RWPE1 (cell line): Measurements from ENCODE around the gene KIRREL1.
A peak's percentile ranks its signal among the peaks of the same experiment; 100 is the strongest.

Source experiments
- CTCF ChIA-PET: fragments of 350-600 bp; sonication (Branson Sonifier 250); formaldehyde crosslinking; extraction: SDS; loops from one replicate; lab custom pipeline; 2021; lab: Yijun Ruan, JAX
- POLR2A ChIA-PET: fragments of 400-600 bp; formaldehyde crosslinking; extraction: SDS; loops from one replicate; lab custom pipeline; 2020; ENCODE audit warnings: antibody characterized with exemption; ENCODE audit not compliant: low non-redundant PET; lab: Yijun Ruan, JAX
- DNase-seq: peaks from one replicate; pipeline ENCODE4 v3.0.0; 2012; ENCODE audit warnings: low spot score
- H3K27ac ChIP-seq: fragments of 450-650 bp; 2 replicates; pipeline ENCODE4 v1.5.1; 2017
- TF ChIP-seq, protein P1 (sequence below): fragments of 450-650 bp; conservative IDR thresholded peaks from 2 replicates; pipeline ENCODE4 v1.5.1; 2017; ENCODE audit warnings: low read depth, mild to moderate bottlenecking

Gene KIRREL1

DNA sequence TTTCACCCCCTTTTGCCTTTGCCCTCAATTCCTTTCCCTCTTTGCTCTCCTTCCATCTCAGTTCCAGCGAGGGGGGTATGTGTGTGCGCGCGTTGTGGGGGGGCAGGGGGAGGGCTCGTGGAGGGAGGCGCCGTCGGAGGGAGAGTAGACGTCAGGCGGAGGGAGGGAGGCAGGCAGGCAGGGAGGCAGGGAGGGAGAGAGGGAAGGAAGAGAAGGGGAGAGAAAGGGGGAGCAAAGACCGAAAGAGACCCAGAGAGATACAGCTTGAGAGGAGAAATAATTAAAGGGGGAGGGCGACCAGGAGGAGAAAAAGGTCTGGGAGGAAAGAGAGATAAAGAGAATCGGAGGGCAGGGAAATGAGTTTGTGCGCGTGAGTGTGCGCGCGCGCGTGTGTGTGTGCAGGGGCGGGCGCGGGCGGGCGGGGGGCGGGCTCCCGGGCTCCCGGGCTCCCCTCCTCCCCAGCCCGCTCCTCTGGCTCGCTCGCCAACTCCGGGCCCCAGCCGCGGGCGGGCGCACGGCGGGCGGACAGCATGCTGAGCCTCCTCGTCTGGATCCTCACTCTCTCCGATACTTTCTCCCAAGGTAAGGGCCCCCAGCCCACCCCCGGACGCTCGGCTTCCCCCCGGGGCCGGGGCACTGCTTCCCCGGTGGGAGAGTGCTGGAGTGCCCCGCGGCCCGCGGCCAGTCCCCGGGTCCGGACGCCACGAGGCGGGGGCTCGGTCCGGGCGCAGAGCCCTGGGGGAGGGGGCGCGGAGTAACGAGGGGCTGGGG lies at the start of gene KIRREL1:
Gene KIRREL1, plus strand, starts transcription at position 499 of the 771 bp plus-strand sequence. Its CDS starts 32 bp downstream, at position 531.
- peak within 1 kb of the TSS; percentile 94 for H3K27ac ChIP-seq
- ChIA-PET POLR2A (interaction anchor here (1.1 kb wide), 1 partner anchor 37 kb away, joined by 3 read pairs; no protein-coding TSS in a partner anchor), CTCF (interaction anchor here (0.5 to 4.1 kb wide), 15 partner anchors 9 to 211 kb away, joined by 3 to 55 read pairs (median 6); no protein-coding TSS in a partner anchor)
- TF ChIP-seq, protein P1, sequence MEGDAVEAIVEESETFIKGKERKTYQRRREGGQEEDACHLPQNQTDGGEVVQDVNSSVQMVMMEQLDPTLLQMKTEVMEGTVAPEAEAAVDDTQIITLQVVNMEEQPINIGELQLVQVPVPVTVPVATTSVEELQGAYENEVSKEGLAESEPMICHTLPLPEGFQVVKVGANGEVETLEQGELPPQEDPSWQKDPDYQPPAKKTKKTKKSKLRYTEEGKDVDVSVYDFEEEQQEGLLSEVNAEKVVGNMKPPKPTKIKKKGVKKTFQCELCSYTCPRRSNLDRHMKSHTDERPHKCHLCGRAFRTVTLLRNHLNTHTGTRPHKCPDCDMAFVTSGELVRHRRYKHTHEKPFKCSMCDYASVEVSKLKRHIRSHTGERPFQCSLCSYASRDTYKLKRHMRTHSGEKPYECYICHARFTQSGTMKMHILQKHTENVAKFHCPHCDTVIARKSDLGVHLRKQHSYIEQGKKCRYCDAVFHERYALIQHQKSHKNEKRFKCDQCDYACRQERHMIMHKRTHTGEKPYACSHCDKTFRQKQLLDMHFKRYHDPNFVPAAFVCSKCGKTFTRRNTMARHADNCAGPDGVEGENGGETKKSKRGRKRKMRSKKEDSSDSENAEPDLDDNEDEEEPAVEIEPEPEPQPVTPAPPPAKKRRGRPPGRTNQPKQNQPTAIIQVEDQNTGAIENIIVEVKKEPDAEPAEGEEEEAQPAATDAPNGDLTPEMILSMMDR = no peak
- peak; percentile 59 for DNase-seq

DNA sequence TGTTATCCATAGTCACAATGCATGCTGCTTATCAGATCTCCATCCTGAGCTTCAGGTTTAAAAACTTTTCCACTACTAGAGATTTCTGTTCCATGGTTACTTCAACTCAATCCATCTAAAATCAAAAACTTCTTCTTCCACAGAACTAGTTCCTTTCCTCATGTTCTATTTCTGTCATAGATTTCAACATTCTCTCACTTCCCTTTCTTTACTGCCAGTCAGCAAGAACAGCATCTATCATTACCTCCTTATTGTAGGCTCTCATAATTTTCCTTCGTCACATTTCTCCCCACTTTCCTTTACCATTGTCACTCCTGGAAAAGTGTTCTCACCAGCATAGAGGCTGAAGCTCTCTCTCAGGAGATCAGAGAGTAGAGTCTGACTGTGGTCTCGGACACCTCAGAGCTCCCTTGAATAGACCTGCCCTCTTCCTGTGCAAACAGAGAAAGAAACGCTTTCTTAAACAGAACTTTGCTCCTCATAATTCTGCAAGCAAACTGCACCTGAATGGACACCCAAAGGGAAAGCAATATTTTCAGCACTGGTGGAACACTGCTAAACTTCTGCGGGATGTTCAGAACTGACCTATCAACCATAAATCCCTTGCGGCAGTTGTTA lies 48.7 kb upstream of the KIRREL1 start:
- TF ChIP-seq, protein P1 = no peak
- ChIA-PET POLR2A (no interaction called here), CTCF (interaction anchor here (0.6 to 0.7 kb wide), 3 partner anchors 113 to 803 kb away, joined by 3 to 4 read pairs (median 4); no protein-coding TSS in a partner anchor)
- DNase-seq = no peak
- no peak overlapping the region for H3K27ac ChIP-seq

DNA sequence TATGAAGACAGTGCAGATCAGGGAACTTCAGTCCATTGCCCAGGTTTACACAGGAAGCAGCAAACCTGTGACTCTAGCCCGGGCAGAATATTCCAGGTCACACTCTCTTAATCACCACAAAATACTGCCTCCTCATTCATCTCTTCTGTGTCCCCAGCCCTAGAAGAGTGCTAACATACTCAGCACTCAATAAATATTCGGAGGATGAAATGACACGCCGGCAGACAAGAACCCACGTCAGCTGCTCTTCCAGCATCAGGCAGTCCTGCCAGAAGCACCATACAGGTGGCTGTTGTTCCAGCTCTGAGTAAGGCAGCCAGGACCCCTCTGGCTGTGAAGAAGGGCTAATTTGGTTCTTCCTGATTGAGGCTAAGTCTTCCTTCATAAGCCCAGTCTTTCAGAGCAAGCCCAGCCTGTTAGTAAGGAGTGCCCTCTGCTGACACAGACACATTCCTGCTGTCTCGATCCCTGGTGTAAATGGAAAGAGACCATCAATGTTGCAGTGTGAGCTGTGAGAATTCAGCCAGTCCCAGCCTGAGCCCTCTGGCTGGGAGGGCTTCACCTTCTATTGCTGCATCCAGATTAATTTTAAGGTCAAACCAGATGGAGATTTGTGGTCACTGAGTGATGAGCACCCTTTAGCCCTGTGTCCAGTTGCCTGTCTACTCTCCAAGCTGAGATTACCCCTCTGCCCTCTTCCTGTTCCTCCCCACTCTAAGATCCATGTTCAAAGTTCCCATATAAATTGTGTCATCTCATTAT lies 45.0 kb upstream of the KIRREL1 start:
- TF ChIP-seq, protein P1 = no peak; the same call in 1 of the 2 replicates
- POLR2A ChIA-PET = no interaction called here
- DNase-seq = peak; percentile 23
- H3K27ac ChIP-seq = no peak overlapping the region
- CTCF ChIA-PET = interaction anchor here (0.5 to 2.3 kb wide), 10 partner anchors 13 to 773 kb away, joined by 3 to 12 read pairs (median 4); no protein-coding TSS in a partner anchor

DNA sequence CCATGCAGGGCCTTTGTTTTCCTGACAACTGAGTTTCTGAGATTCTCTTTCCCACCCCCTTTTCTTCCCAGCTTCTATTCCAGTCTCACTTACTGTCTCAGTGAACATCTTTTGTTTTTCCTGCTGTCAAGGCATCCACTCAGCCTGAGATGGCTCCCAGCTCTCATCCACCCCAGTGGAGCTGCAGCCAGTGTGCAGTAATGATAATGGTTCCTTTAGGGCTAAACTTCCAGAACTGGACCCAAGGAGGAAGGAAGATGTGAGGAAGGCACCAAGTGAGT lies 44.4 kb upstream of the KIRREL1 start:
- ChIA-PET POLR2A (no interaction called here), CTCF (interaction anchor here (0.6 to 2.3 kb wide), 7 partner anchors 12 to 774 kb away, joined by 3 to 12 read pairs (median 4); no protein-coding TSS in a partner anchor)
- H3K27ac ChIP-seq = no peak overlapping the region
- no peak for DNase-seq
- TF ChIP-seq, protein P1 = no peak

GRCh38 chr1:157951230-157951629 lies 42.2 kb upstream of the KIRREL1 start:
- no peak overlapping the region for H3K27ac ChIP-seq
- ChIA-PET POLR2A (no interaction called here), CTCF (interaction anchor here (1.8 kb wide), 1 partner anchor 73 kb away, joined by 4 read pairs; no protein-coding TSS in a partner anchor)
- TF ChIP-seq, protein P1 = no peak
- DNase-seq = no peak

DNA sequence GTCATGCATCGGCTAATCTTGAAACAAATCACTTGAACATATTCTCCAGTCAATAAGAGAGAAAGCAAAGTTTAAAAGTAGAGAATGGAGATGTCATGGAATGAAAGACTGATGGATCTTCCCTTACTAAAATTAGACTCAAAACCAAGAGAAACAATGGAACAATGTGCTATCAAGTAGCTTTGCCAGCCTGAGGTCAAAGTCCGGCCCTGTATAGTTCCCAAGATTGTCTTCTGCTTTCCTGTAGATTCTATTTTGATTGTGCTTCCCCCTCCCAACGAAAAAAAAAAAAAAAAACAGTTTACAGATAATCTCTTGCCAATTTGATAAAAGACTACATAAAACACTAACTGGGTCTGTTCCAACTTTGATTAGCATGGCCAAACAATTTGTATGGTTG lies 40.8 kb upstream of the KIRREL1 start:
- TF ChIP-seq, protein P1 = no peak
- no peak overlapping the region for H3K27ac ChIP-seq
- ChIA-PET POLR2A (no interaction called here), CTCF (interaction anchor here (0.6 kb wide), 1 partner anchor 314 kb away, joined by 3 read pairs; no protein-coding TSS in a partner anchor)
- DNase-seq = no peak
